HepG2 (cell line): ENCODE data around the gene PSMB9. TPM values are rescaled to one million over a fixed set of nuclear protein-coding genes. Genes with fewer than 3 reads are reported as not detected.

ENCODE experiments used
- ELF1 ChIP-seq: sonication (generic); formaldehyde crosslinking; IDR thresholded peaks from 2 replicates; pipeline ENCODE4 v1.4.0; 2020; ENCODE audit warnings: missing genetic modification reagents
- ETS1 ChIP-seq: sonication (generic); formaldehyde crosslinking; IDR thresholded peaks from 2 replicates; pipeline ENCODE4 v1.4.0; 2020; ENCODE audit warnings: missing genetic modification reagents
- HCFC1 ChIP-seq: fragments of 150-350 bp; IDR thresholded peaks from 2 replicates; pipeline ENCODE4 v1.6.1; 2014; ENCODE audit warnings: low read depth, low read length
- HDAC2 ChIP-seq: sonication (generic); formaldehyde crosslinking; IDR thresholded peaks from 2 replicates; pipeline ENCODE4 v1.4.0; 2020; ENCODE audit warnings: missing genetic modification reagents
- HNF4G ChIP-seq, 2 experiments: sonication (generic) in 1 of 2; formaldehyde crosslinking in 1 of 2; IDR thresholded peaks; 2 replicates each; pipeline versions ENCODE4 v1.4.0 to v1.6.1; 2011 to 2020; ENCODE audit warnings: borderline replicate concordance in 2 of 2, low read depth in 2 of 2, mild to moderate bottlenecking in 2 of 2, low read length in 1 of 2, missing genetic modification reagents in 1 of 2, moderate library complexity in 1 of 2
- MAX ChIP-seq: IDR thresholded peaks from 2 replicates; pipeline ENCODE4 v1.6.1; 2012; ENCODE audit warnings: inconsistent platforms
- MAZ ChIP-seq, 2 experiments: sonication (generic) in 1 of 2; formaldehyde crosslinking in 1 of 2; IDR thresholded peaks; 2 replicates each; pipeline versions ENCODE4 v1.5.0 to v1.6.1; 2012 to 2020; ENCODE audit warnings: low read depth in 2 of 2, mild to moderate bottlenecking in 2 of 2, borderline replicate concordance in 1 of 2, improper control_type of control experiment in 1 of 2, low read length in 1 of 2, missing genetic modification reagents in 1 of 2, moderate library complexity in 1 of 2
- NFIC ChIP-seq: IDR thresholded peaks from 2 replicates; pipeline ENCODE4 v1.6.1; 2012; ENCODE audit warnings: mild to moderate bottlenecking, low read length, inconsistent platforms
- PPARG ChIP-seq: conservative IDR thresholded peaks from 2 replicates; pipeline ENCODE4 v1.6.1; 2016; ENCODE audit warnings: missing biosample characterization, missing genetic modification reagents
- PRDM4 ChIP-seq: sonication (generic); formaldehyde crosslinking; IDR thresholded peaks from 2 replicates; pipeline ENCODE4 v1.9.0; 2021; ENCODE audit warnings: missing genetic modification reagents, borderline replicate concordance
- REPIN1 ChIP-seq: sonication (generic); formaldehyde crosslinking; IDR thresholded peaks from 2 replicates; pipeline ENCODE4 v1.8.0; 2022; ENCODE audit warnings: missing genetic modification reagents, low read depth, mild to moderate bottlenecking, borderline replicate concordance
- SIN3A ChIP-seq: IDR thresholded peaks from 2 replicates; pipeline ENCODE4 v1.6.1; 2011; ENCODE audit warnings: low read depth, mild to moderate bottlenecking, control low read depth, low read length, borderline replicate concordance
- SNAPC2 ChIP-seq: sonication (generic); formaldehyde crosslinking; IDR thresholded peaks from 2 replicates; pipeline ENCODE4 v1.8.1; 2022; ENCODE audit warnings: mild to moderate bottlenecking, missing genetic modification reagents
- SP1 ChIP-seq, 2 experiments: fragments of 450-650 bp in 1 of 2; sonication (generic) in 1 of 2; formaldehyde crosslinking in 1 of 2; IDR thresholded peaks; 2 replicates each; pipeline versions ENCODE4 v1.4.0 to v1.6.1; 2016 to 2020; ENCODE audit warnings: missing genetic modification reagents in 1 of 2
- TCF12 ChIP-seq, 2 experiments: fragments of 450-650 bp in 1 of 2; sonication (generic) in 1 of 2; formaldehyde crosslinking in 1 of 2; IDR thresholded peaks; 2 replicates each; pipeline versions ENCODE4 v1.6.1 to v1.8.0; 2017 to 2022; ENCODE audit warnings: antibody characterized with exemption in 1 of 2, mild to moderate bottlenecking in 1 of 2, missing genetic modification reagents in 1 of 2, moderate library complexity in 1 of 2
- TP53 ChIP-seq: sonication (generic); formaldehyde crosslinking; conservative IDR thresholded peaks from 2 replicates; pipeline ENCODE4 v1.4.0; 2020; ENCODE audit warnings: missing genetic modification reagents
- U2AF1 ChIP-seq: fragments of 200-400 bp; formaldehyde crosslinking; optimal IDR thresholded peaks from 2 replicates; pipeline ENCODE3; 2017; ENCODE audit warnings: mild to moderate bottlenecking, low read depth, low read length
- ZKSCAN8 ChIP-seq: IDR thresholded peaks from 2 replicates; pipeline ENCODE4 v1.6.1; 2016; ENCODE audit warnings: borderline replicate concordance, missing genetic modification reagents, missing compliant biosample characterization
- ZNF513 ChIP-seq: sonication (generic); formaldehyde crosslinking; conservative IDR thresholded peaks from 2 replicates; pipeline ENCODE4 v1.5.0; 2020; ENCODE audit warnings: missing genetic modification reagents
- ZNF543 ChIP-seq: sonication (generic); formaldehyde crosslinking; IDR thresholded peaks from 2 replicates; pipeline ENCODE4 v1.4.0; 2020; ENCODE audit warnings: mild to moderate bottlenecking, missing genetic modification reagents
- polyA plus RNA-seq, 8 experiments: library from polyadenylated mRNA; depleted of rRNA in 3 of 8; stranded (reverse) in 7 of 8; unstranded in 1 of 8; fragments of >200 nt; fragmentation: Illumina TruSeq in 4 of 8; extraction: Trizol in 4 of 8; gene quantifications; 2 replicates each; pipeline versions ENCODE4 v1.2.1 to v1.2.3, GENCODE V29; 2011 to 2016; ENCODE audit warnings: low read depth in 4 of 8, missing spikeins in 1 of 8, mixed read lengths in 1 of 8; ENCODE audit not compliant: insufficient read depth in 1 of 8
- total RNA-seq, 5 experiments: library from RNA; depleted of rRNA; stranded (reverse); fragments of >200 nt; fragmentation: Illumina TruSeq; extraction: Trizol; gene quantifications; 2 replicates each; pipeline ENCODE4 v1.2.3, GENCODE V29; 2016; ENCODE audit warnings: low read depth in 1 of 5

Gene PSMB9
- total and polyA plus RNA-seq, 2 of the 13 experiments (the other 11 are each of a cell fraction or from before 2014, with no cell fraction given): 15.6 to 16.0 TPM

- TF ChIP-seq ZKSCAN8 (CRISPR knock-in tag): peak; percentile 82; the same call in 1 of the 2 replicates
- peak; percentile 91; the same call in 1 of the 2 replicates for TF ChIP-seq REPIN1 (CRISPR knock-in tag)
- no peak for TF ChIP-seq SNAPC2
- TF ChIP-seq SIN3A: peak; percentile 92
- 0 out of 2 replicates have a peak, but pooled peaks have one; percentile 69 for TF ChIP-seq PRDM4
- TF ChIP-seq ZNF513 (CRISPR knock-in tag): 0 out of 2 replicates have a peak, but pooled peaks have one; percentile 38
- TF ChIP-seq ETS1 (CRISPR knock-in tag): no peak; the same call in 1 of the 2 replicates
- TF ChIP-seq HDAC2: peak; percentile 71; the same call in 1 of the 2 replicates
- peak; percentile 45; the same call in 1 of the 2 replicates for TF ChIP-seq HCFC1
- TF ChIP-seq TCF12 (IDR thresholded peaks at IDR 0.05): no peak
- TF ChIP-seq TCF12 (CRISPR knock-in tag; IDR thresholded peaks at IDR 0.05): peak; percentile 34; the same call in 1 of the 2 replicates
- peak; percentile 62; the same call in 1 of the 2 replicates for TF ChIP-seq MAX
- TF ChIP-seq SP1 (IDR thresholded peaks at IDR 0.05): no peak
- peak; percentile 56; the same call in 1 of the 2 replicates for TF ChIP-seq SP1 (CRISPR knock-in tag; IDR thresholded peaks at IDR 0.05)
- TF ChIP-seq ELF1: peak; percentile 83
- TF ChIP-seq PPARG (CRISPR knock-in tag): peak; percentile 75
- 0 out of 2 replicates have a peak, but pooled peaks have one; percentile 31 for TF ChIP-seq MAZ (IDR thresholded peaks at IDR 0.05; ENCODE audit: borderline replicate concordance, low read depth, low read length)
- peak; percentile 22; the same call in 1 of the 2 replicates for TF ChIP-seq MAZ (CRISPR knock-in tag; IDR thresholded peaks at IDR 0.05; ENCODE audit: low read depth)
- TF ChIP-seq NFIC: no peak
- TF ChIP-seq TP53 (CRISPR knock-in tag): 0 out of 2 replicates have a peak, but pooled peaks have one; percentile 33
- TF ChIP-seq ZNF543 (CRISPR knock-in tag): peak; percentile 77
- TF ChIP-seq U2AF1: peak; percentile 96
- TF ChIP-seq HNF4G (IDR thresholded peaks at IDR 0.05; ENCODE audit: borderline replicate concordance, low read depth, low read length): no peak
- 0 out of 2 replicates have a peak, but pooled peaks have one; percentile 15 for TF ChIP-seq HNF4G (CRISPR knock-in tag; IDR thresholded peaks at IDR 0.05; ENCODE audit: borderline replicate concordance, low read depth)
Measured at GRCh38 chr6:32838114-32838958, 15.7 kb upstream of the PSMB9 start, which contains the start of gene TAP2 (continued).
